ENCODE measurements around the gene P4HA2. TPM values are rescaled to one million over a fixed set of nuclear protein-coding genes. Genes with fewer than 3 reads are reported as not detected.
A peak's percentile ranks its signal among the peaks of the same experiment; 100 is the strongest.

Gene P4HA2
- total and polyA plus RNA-seq, 2 of the 8 experiments (the other 6 are each of a cell fraction or from before 2014, with no cell fraction given), result 7.4 to 9.3 TPM

DNA sequence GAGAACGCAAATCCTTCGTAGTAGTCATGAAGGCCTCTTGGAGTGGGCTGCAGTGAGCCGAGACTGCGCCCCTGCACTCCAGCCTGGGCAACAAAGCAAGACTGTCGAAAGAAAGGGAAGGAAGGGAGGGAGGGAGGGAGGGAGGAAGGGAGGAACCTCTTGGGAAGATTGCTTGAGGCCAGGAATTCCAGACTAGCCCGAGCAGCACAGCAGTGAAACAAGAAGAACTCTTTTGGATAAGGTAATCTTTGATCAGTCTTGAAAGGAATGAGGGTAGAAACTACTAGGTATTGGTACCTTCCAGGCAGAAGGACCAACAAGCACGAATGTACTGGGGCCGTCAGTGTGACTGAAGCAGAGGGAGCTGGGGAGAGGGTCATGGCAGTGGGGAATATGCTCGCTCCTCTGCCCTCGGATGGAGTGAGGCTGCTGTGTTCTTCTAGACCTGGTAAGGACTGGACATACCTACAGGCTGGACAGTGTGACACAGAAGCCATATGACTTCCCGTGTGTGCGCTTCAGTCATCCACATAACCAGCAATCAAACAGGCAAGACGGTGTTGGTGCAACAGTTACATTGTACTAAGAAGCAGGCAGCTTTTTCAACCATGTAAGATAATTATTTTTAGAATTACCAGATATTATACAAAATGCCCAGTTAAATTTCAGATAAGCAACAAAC, 45.2 kb downstream of the P4HA2 start:
- H3K56ac ChIP-seq (replicated peaks; ENCODE audit: insufficient read length, low read depth, low read length), result no peak overlapping the region
- POLR2A ChIA-PET (ENCODE audit: partially characterized antibody), result no interaction called here

More for the DNA sequence above, 45.2 kb downstream of the P4HA2 start:
- no peak overlapping the region for H2BK120ac ChIP-seq (replicated peaks; ENCODE audit: low read depth, low read length)
- DNase-seq (ENCODE audit: low read depth in 1 of 2, low spot score in 2 of 2), result no peak
- FAIRE-seq, result no peak
- H2AFZ ChIP-seq (ENCODE audit: low read length), result peak overlapping the region; percentile 69
- no peak overlapping the region for H3K14ac ChIP-seq (ENCODE audit: insufficient read length)
- 93% methylated on average over 10 of the region's 13 CpGs; no CpG with 5 or more reads in 1 of the 2 experiments for WGBS, 2 experiments (ENCODE audit: extremely low coverage in 1 of 2, insufficient coverage in 1 of 2, insufficient read length in 1 of 2, insufficient replicate concordance in 2 of 2, low coverage in 1 of 2, low lambda C conversion rate in 2 of 2, missing lambda C conversion rate in 1 of 2)
- CTCF ChIA-PET (ENCODE audit: partially characterized antibody), result interaction anchor here (1.1 to 5.4 kb wide), 6 partner anchors 7 to 115 kb away, joined by 4 to 42 read pairs (median 22); no protein-coding TSS in a partner anchor
- H3K18ac ChIP-seq (ENCODE audit: extremely low read depth, low read length), result no peak overlapping the region
- no peak for TF ChIP-seq NRF1 (IDR thresholded peaks at IDR 0.05; ENCODE audit: low read depth, low read length)
- no peak for TF ChIP-seq HDAC2 (IDR thresholded peaks at IDR 0.05; ENCODE audit: borderline replicate concordance in 1 of 2, low read depth in 2 of 2, low read length in 2 of 2)
- TF ChIP-seq, protein P1, sequence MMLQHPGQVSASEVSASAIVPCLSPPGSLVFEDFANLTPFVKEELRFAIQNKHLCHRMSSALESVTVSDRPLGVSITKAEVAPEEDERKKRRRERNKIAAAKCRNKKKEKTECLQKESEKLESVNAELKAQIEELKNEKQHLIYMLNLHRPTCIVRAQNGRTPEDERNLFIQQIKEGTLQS (IDR thresholded peaks at IDR 0.05; ENCODE audit: insufficient read depth, low read depth, low read length), result no peak
- no peak for TF ChIP-seq CHD1 (IDR thresholded peaks at IDR 0.05; ENCODE audit: low read depth, low read length)
- no peak for TF ChIP-seq TAF7 (optimal IDR thresholded peaks at IDR 0.05; ENCODE audit: borderline replicate concordance, low read depth, low read length)
- TF ChIP-seq KDM5A (IDR thresholded peaks at IDR 0.05; ENCODE audit: low read length), result no peak
- TF ChIP-seq SP4 (IDR thresholded peaks at IDR 0.05; ENCODE audit: low read length), result no peak
- no peak for TF ChIP-seq POU5F1 (IDR thresholded peaks at IDR 0.05; ENCODE audit: low read depth, low read length)
- TF ChIP-seq CBX5 (IDR thresholded peaks at IDR 0.05; ENCODE audit: low read depth, low read length), result no peak
- TF ChIP-seq JUN (IDR thresholded peaks at IDR 0.05; ENCODE audit: low read depth, low read length), result no peak
- H3K36me3 ChIP-seq (ENCODE audit: control insufficient read depth in 2 of 4, insufficient read depth in 4 of 4, low read length in 3 of 4), result no peaks in the 10 kb centered on the region
- H2AK5ac ChIP-seq (ENCODE audit: low read depth, low read length), result no peak overlapping the region
- no peaks in the 10 kb centered on the region; a peak in 2 of 7 replicates for H3K27me3 ChIP-seq (replicated peaks in 1 of 4; ENCODE audit: control insufficient read depth in 3 of 4, extremely low read depth in 1 of 4, insufficient read depth in 3 of 4, low read length in 3 of 4)
- H3K27ac ChIP-seq (ENCODE audit: low read depth, low read length), result no peak overlapping the region
- peaks cover 0 to 4% (median 3%) of the 10 kb centered on the region in 4 experiments; a peak in 5 of 7 replicates for H3K4me1 ChIP-seq (replicated peaks in 1 of 4; ENCODE audit: control insufficient read depth in 3 of 4, insufficient read depth in 4 of 4, low read length in 3 of 4)
- H3K4ac ChIP-seq (replicated peaks; ENCODE audit: insufficient read length, low read depth, low read length), result no peak overlapping the region
- H3K79me1 ChIP-seq (ENCODE audit: low read depth, low read length), result no peaks in the 10 kb centered on the region
- no peak overlapping the region for H2BK15ac ChIP-seq (ENCODE audit: low read length)
- H3K4me2 ChIP-seq (ENCODE audit: insufficient read depth in 1 of 2, low read depth in 2 of 2, low read length in 2 of 2), result no peak overlapping the region
- no peak overlapping the region for H4K5ac ChIP-seq (ENCODE audit: insufficient read length, low read depth, low read length)
- H4K20me1 ChIP-seq (replicated peaks in 1 of 2; ENCODE audit: control insufficient read depth in 1 of 2, insufficient read depth in 2 of 2, low read length in 2 of 2), result no peaks in the 10 kb centered on the region
- no peaks in the 10 kb centered on the region for H3K23me2 ChIP-seq (ENCODE audit: low read depth, low read length)
- H3K79me2 ChIP-seq (ENCODE audit: control insufficient read depth in 1 of 2, insufficient read depth in 2 of 2, low read length in 2 of 2), result no peaks in the 10 kb centered on the region
- no peaks in the 10 kb centered on the region for H3K9me3 ChIP-seq (ENCODE audit: insufficient read depth in 2 of 2, low read depth in 1 of 2, low read length in 1 of 2)
- H4K91ac ChIP-seq (replicated peaks; ENCODE audit: insufficient read length, low read length), result no peak overlapping the region
- no peak overlapping the region for H3K9ac ChIP-seq (replicated peaks in 1 of 4; ENCODE audit: extremely low read depth in 1 of 4, low read depth in 3 of 4, low read length in 3 of 4)
- no peak overlapping the region for H4K8ac ChIP-seq (ENCODE audit: extremely low read depth, insufficient read depth, low read length)
- no peak overlapping the region for H3K4me3 ChIP-seq (ENCODE audit: extremely low read depth in 1 of 4, insufficient read depth in 2 of 4, low read depth in 3 of 4, low read length in 4 of 4)
- H2BK12ac ChIP-seq (ENCODE audit: low read depth, low read length), result no peak overlapping the region; the same call in 1 of the 2 replicates
- H2BK5ac ChIP-seq (ENCODE audit: low read depth, low read length), result no peak overlapping the region
- H3K23ac ChIP-seq (ENCODE audit: insufficient read length), result no peak overlapping the region
- no peak overlapping the region for H2BK20ac ChIP-seq (ENCODE audit: low read length)

Data from H1 (cell line).